ENCODE measurements around the gene HOXB3.

HOXB3 gene

DNA sequence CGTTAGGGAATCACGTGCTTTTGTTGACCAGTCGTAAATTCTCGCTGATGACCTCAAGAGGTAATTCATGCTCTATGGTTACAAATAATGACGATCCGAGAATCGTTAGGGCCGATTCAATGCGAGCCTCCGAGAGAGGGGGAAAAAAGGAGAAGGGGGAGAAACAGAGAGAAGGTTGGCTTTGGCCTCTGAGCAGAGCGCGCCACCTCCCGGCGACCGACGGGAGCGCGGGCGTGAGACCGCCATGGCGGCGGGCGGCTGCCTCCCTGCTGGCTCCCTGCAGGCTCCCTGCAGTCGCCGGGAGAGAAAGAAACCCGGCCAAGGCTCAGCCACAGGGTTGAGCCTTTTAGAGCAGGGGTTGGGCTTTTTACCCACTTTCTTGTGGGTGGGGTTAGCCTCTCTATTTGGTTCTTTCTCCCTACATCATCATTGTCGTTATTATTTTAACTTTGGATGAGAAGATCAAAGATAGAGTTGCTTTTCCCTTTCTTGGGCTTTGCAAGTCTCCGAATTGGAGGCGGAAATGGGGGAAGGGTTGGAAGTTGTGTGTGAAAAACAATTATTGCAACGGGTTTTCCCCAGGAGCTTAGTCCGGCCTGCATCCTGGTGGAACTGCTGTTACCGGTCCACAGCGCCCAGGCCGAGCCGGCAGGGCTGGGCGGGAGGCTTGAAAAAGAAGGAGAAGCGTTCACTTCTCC is 3.9 kb upstream of the HOXB3 start (continued):
- no peak for TF ChIP-seq ZNF211 (tag by site-specific recombination; IDR thresholded peaks at IDR 0.05; ENCODE audit: low read depth)
- TF ChIP-seq SP7 (tag by site-specific recombination; IDR thresholded peaks at IDR 0.05), result peak; percentile 83
- TF ChIP-seq, protein P1, sequence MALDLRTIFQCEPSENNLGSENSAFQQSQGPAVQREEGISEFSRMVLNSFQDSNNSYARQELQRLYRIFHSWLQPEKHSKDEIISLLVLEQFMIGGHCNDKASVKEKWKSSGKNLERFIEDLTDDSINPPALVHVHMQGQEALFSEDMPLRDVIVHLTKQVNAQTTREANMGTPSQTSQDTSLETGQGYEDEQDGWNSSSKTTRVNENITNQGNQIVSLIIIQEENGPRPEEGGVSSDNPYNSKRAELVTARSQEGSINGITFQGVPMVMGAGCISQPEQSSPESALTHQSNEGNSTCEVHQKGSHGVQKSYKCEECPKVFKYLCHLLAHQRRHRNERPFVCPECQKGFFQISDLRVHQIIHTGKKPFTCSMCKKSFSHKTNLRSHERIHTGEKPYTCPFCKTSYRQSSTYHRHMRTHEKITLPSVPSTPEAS (tag by site-specific recombination; IDR thresholded peaks at IDR 0.05), result no peak; the same call in 1 of the 2 replicates
- no peak for TF ChIP-seq ZNF571 (tag by site-specific recombination; IDR thresholded peaks at IDR 0.05)
- TF ChIP-seq, protein P2, sequence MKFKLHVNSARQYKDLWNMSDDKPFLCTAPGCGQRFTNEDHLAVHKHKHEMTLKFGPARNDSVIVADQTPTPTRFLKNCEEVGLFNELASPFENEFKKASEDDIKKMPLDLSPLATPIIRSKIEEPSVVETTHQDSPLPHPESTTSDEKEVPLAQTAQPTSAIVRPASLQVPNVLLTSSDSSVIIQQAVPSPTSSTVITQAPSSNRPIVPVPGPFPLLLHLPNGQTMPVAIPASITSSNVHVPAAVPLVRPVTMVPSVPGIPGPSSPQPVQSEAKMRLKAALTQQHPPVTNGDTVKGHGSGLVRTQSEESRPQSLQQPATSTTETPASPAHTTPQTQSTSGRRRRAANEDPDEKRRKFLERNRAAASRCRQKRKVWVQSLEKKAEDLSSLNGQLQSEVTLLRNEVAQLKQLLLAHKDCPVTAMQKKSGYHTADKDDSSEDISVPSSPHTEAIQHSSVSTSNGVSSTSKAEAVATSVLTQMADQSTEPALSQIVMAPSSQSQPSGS (tag by site-specific recombination; IDR thresholded peaks at IDR 0.05; ENCODE audit: low read depth), result peak; percentile 64; the same call in 1 of the 2 replicates
- TF ChIP-seq ZSCAN16 (tag by site-specific recombination; IDR thresholded peaks at IDR 0.05), result no peak
- no peak for TF ChIP-seq SETDB1 (IDR thresholded peaks at IDR 0.05; ENCODE audit: insufficient read length, low read length)
- TF ChIP-seq ZNF175 (tag by site-specific recombination; IDR thresholded peaks at IDR 0.05), result no peak
- peak; percentile 55; the same call in 1 of the 2 replicates for TF ChIP-seq GLIS1 (tag by site-specific recombination; IDR thresholded peaks at IDR 0.05)
- no peak for TF ChIP-seq GLI2 (tag by site-specific recombination; IDR thresholded peaks at IDR 0.05; ENCODE audit: borderline replicate concordance, low read depth)
- TF ChIP-seq, protein P3, sequence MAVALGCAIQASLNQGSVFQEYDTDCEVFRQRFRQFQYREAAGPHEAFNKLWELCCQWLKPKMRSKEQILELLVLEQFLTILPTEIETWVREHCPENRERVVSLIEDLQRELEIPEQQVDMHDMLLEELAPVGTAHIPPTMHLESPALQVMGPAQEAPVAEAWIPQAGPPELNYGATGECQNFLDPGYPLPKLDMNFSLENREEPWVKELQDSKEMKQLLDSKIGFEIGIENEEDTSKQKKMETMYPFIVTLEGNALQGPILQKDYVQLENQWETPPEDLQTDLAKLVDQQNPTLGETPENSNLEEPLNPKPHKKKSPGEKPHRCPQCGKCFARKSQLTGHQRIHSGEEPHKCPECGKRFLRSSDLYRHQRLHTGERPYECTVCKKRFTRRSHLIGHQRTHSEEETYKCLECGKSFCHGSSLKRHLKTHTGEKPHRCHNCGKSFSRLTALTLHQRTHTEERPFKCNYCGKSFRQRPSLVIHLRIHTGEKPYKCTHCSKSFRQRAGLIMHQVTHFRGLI (tag by site-specific recombination; IDR thresholded peaks at IDR 0.05), result peak; percentile 98
- no peak for TF ChIP-seq ZNF48 (tag by site-specific recombination; IDR thresholded peaks at IDR 0.05)
- no peak for TF ChIP-seq ZNF114 (tag by site-specific recombination; IDR thresholded peaks at IDR 0.05)
- TF ChIP-seq, protein P4, sequence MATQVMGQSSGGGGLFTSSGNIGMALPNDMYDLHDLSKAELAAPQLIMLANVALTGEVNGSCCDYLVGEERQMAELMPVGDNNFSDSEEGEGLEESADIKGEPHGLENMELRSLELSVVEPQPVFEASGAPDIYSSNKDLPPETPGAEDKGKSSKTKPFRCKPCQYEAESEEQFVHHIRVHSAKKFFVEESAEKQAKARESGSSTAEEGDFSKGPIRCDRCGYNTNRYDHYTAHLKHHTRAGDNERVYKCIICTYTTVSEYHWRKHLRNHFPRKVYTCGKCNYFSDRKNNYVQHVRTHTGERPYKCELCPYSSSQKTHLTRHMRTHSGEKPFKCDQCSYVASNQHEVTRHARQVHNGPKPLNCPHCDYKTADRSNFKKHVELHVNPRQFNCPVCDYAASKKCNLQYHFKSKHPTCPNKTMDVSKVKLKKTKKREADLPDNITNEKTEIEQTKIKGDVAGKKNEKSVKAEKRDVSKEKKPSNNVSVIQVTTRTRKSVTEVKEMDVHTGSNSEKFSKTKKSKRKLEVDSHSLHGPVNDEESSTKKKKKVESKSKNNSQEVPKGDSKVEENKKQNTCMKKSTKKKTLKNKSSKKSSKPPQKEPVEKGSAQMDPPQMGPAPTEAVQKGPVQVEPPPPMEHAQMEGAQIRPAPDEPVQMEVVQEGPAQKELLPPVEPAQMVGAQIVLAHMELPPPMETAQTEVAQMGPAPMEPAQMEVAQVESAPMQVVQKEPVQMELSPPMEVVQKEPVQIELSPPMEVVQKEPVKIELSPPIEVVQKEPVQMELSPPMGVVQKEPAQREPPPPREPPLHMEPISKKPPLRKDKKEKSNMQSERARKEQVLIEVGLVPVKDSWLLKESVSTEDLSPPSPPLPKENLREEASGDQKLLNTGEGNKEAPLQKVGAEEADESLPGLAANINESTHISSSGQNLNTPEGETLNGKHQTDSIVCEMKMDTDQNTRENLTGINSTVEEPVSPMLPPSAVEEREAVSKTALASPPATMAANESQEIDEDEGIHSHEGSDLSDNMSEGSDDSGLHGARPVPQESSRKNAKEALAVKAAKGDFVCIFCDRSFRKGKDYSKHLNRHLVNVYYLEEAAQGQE (tag by site-specific recombination; IDR thresholded peaks at IDR 0.05), result peak; percentile 25; the same call in 1 of the 2 replicates
- TF ChIP-seq, protein P5, sequence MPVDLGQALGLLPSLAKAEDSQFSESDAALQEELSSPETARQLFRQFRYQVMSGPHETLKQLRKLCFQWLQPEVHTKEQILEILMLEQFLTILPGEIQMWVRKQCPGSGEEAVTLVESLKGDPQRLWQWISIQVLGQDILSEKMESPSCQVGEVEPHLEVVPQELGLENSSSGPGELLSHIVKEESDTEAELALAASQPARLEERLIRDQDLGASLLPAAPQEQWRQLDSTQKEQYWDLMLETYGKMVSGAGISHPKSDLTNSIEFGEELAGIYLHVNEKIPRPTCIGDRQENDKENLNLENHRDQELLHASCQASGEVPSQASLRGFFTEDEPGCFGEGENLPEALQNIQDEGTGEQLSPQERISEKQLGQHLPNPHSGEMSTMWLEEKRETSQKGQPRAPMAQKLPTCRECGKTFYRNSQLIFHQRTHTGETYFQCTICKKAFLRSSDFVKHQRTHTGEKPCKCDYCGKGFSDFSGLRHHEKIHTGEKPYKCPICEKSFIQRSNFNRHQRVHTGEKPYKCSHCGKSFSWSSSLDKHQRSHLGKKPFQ (tag by site-specific recombination; IDR thresholded peaks at IDR 0.05), result no peak
- TF ChIP-seq PRDM1 (tag by site-specific recombination; IDR thresholded peaks at IDR 0.05), result peak; percentile 95
- TF ChIP-seq, protein P6, sequence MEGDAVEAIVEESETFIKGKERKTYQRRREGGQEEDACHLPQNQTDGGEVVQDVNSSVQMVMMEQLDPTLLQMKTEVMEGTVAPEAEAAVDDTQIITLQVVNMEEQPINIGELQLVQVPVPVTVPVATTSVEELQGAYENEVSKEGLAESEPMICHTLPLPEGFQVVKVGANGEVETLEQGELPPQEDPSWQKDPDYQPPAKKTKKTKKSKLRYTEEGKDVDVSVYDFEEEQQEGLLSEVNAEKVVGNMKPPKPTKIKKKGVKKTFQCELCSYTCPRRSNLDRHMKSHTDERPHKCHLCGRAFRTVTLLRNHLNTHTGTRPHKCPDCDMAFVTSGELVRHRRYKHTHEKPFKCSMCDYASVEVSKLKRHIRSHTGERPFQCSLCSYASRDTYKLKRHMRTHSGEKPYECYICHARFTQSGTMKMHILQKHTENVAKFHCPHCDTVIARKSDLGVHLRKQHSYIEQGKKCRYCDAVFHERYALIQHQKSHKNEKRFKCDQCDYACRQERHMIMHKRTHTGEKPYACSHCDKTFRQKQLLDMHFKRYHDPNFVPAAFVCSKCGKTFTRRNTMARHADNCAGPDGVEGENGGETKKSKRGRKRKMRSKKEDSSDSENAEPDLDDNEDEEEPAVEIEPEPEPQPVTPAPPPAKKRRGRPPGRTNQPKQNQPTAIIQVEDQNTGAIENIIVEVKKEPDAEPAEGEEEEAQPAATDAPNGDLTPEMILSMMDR (tag by site-specific recombination; IDR thresholded peaks at IDR 0.05), result peak; percentile 98
- TF ChIP-seq, protein P7, sequence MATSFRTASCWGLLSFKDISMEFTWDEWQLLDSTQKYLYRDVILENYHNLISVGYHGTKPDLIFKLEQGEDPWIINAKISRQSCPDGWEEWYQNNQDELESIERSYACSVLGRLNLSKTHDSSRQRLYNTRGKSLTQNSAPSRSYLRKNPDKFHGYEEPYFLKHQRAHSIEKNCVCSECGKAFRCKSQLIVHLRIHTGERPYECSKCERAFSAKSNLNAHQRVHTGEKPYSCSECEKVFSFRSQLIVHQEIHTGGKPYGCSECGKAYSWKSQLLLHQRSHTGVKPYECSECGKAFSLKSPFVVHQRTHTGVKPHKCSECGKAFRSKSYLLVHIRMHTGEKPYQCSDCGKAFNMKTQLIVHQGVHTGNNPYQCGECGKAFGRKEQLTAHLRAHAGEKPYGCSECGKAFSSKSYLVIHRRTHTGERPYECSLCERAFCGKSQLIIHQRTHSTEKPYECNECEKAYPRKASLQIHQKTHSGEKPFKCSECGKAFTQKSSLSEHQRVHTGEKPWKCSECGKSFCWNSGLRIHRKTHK (tag by site-specific recombination; IDR thresholded peaks at IDR 0.05), result no peak
- TF ChIP-seq, protein P8, sequence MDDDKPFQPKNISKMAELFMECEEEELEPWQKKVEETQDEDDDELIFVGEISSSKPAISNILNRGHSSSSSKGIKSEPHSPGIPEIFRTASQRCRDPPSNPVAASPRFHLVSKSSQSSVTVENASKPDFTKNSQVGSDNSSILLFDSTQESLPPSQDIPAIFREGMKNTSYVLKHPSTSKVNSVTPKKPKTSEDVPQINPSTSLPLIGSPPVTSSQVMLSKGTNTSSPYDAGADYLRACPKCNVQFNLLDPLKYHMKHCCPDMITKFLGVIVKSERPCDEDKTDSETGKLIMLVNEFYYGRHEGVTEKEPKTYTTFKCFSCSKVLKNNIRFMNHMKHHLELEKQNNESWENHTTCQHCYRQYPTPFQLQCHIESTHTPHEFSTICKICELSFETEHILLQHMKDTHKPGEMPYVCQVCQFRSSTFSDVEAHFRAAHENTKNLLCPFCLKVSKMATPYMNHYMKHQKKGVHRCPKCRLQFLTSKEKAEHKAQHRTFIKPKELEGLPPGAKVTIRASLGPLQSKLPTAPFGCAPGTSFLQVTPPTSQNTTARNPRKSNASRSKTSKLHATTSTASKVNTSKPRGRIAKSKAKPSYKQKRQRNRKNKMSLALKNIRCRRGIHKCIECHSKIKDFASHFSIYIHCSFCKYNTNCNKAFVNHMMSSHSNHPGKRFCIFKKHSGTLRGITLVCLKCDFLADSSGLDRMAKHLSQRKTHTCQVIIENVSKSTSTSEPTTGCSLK (tag by site-specific recombination; IDR thresholded peaks at IDR 0.05), result no peak
- TF ChIP-seq YY1 (tag by site-specific recombination; IDR thresholded peaks at IDR 0.05), result peak; percentile 90
- peak; percentile 87 for TF ChIP-seq TRIM28 (IDR thresholded peaks at IDR 0.05; ENCODE audit: borderline replicate concordance, low read length)
- no peak for TF ChIP-seq ZNF549 (tag by site-specific recombination; IDR thresholded peaks at IDR 0.05)
- no peak for TF ChIP-seq ZSCAN23 (tag by site-specific recombination; IDR thresholded peaks at IDR 0.05)

All from HEK293 (cell line).